NOMO-1 treated with dmso at 0.1 percent for 144 hours (cell line): Measurements from ENCODE around the gene CCDC142.

ENCODE experiments used
- DNase-seq: peaks from one replicate; lab custom pipeline; 2025; ENCODE audit not compliant: unreplicated experiment; lab: John Stamatoyannopoulos, UW

Gene CCDC142

DNA sequence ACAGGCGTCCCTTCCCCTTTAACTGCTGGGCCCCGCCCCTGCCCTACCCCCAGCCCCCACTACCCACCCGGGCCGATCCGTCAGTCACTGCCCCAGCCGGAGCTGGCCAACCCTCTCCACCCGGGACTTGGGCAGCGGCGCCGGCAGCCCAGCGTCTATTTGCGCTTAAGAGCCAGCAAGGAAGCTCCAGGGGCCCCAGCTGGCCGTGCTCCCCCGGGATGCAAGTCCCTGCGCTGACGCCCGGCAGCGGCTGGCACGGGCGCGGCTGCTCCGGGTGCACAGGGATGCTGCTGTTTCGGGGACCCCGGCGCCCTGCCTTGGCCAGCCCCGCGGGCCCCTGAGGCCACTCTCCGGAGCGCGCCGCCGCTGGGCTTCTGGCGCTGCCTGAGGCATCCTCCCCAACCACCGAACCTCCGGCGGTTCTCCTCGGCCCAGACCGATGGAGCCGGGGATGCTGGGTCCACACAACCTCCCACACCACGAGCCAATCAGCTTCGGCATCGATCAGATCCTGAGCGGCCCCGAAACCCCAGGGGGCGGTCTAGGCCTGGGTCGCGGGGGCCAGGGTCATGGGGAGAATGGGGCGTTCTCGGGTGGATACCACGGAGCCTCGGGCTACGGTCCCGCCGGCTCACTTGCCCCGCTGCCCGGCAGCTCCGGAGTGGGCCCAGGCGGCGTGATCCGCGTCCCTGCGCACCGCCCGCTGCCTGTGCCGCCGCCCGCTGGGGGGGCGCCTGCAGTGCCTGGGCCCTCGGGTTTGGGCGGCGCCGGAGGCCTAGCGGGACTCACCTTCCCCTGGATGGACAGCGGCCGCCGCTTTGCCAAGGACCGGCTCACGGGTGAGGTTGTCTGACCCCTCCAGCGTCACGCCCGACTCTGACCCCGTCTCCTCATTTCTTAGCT is 31.8 kb upstream of the CCDC142 start, which contains the start of gene TLX2:
Gene TLX2 (plus strand): TSS at position 83 of the 903 bp plus-strand sequence. CDS start 357 bp downstream, at position 440.
- DNase-seq, result no peak

DNA sequence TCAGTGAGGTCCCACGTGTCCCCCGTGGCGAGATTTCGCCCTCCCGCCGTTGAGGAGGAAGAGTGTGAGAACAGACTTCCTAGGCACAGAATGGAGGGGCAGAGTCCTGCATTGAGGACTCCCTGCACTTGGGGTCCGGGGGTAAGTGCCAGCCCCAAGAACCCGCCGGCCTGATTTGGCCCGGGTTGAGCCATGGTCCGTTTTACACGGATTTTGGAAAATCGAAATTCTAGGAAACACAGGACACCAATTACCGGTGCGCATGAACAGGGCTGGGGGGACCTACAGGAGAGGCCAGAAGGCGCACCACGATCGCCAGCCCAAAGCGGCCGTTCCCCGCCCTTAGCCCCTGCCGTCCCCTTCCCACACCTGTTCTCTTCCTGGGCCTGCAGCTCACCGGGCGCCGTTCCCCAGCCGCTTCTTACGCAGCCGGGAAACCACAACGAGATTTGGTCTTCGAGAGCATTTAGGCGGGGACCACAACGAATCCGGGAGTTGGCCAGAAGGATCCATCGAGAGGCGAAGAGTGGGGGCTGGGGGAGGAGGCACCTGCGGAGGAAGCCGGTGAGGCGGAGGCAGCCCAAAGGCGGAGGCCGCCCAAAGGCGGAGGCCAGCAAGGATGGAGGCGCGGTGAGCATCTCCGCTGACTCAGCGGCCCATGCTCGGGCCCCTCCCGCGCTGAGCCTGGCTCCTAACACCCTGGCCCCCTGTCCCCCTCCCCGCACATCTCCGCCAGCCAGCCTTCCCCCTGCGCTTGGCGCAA is 31.0 kb upstream of the CCDC142 start:
- no peak for DNase-seq

DNA sequence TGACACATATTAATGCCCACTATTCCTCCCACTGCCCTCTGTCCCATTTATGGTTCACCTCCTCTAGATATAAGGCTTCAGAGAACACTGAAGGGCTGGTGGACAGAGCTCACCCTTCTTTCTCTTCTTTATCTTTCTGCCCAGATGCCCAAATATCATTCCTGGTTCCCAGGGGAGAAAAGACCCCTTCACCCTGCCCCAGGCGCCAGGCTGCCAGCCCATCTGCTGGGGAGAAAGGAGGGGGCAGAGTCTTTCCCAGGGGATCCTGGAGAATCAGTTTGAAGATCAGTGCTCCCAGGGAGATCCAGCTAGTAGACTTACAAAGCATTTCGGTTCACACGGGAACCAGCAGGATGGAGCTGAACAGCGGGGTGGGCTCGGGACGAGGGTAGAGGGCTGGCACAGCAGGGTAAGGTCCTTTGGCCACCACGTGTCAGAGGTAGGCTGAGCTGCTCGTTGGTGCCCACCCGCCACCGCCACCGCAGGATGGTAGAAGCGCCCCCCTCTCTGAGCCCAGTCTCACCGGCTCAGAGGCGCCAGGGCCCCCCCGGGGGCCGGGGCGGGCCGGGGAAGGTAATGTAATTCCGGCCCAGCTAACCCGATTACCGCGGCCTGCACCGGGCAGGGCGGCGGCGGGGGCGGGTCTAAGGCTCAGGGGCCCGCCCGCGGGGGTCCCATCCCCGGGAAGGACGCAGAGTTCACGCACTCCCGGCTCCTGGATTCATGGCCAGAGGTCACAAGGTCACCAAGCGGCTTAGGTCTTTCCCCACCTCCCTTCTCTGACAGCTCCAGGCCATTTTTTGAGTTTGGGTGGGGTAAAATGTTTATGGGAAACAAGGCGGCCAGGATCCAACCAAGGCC is 30.2 kb upstream of the CCDC142 start:
- DNase-seq, result no peak

DNA sequence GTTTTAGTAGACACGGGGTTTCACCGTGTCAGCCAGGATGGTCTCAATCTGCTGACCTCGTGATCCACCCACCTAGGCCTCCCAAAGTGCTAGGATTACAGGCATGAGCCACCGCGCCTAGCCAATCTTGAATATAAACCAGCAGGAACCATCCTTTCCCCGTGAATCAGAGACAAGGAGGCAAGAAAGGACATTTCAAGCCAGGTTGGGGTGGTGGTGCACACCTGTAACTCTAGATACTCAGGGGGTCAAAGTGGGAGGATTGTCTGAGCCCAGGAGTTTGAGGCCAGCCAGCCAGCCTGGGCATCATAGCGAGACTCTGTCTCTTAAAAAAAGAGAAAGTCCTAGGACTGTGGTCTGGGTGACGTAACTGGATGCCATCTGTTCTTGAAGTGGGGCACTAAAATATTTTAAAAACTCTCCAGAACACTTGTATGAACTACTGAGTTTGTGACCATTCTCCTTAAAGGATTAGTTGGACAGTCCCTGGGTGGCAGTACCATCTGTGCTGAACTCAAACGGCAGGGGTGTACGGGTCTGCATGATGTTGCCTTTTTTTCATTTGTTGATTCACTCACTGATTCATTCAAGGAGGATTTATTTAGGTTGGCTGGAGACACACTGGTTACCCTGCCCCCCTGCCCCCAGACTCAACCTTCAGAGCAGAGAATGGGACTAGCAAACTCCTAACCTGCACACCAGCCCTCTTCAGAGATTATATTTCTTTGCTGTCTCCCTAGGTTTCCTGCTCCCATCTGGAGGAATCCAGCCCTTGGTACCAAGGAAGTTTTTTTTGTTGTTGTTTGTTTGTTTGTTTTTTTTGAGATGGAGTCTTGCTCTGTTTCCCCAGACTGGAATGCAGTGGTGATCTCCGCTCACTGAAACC is 28.5 kb upstream of the CCDC142 start:
- DNase-seq, result no peak

DNA sequence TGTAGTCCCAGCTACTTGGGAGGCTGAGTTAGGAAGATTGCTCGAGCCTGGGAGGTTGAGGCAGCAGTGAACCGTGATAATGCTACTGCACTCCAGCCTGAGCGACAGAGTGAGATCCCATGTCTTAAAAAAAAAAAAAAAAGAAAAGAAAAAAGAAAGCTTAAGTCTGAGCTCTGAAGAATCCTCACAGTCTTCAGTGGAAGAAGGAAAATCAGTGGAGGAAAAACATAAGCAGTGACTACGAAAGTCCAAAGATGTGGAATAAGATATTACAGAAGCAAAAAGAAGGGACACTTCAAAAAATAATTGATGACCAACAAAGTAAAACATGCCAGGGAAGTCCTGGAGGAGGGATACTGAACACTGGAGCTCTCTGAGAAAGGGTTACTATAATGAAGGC is 27.5 kb upstream of the CCDC142 start:
- no peak for DNase-seq

DNA sequence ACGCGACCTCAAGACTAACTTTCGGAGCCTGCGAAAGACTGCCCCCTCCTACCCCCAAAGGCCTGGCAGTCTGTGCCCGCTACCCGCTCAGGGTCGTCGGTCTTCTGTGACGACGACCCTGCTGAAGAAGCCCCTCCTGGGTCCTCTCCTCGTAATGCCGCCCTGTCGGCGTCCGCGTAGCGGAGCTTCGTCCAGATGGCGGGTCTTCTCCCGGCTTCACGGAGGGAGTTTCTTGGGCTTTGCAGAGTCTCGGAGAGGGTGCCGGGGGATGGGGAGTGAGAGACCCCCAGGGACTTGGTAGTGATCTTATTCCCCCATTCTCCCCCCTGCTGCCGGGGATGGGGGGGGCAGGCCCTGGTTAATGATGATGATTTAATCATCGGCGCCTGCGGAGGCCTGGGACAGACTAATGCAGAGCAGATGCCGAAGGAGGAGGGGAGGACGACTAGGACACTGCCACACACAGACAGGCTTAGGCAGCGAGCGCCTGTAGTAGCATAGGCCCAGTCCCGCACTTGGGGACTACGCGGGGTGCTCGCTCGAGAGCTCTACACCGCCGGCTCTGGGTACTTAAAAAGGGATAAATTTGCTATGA is 25.2 kb upstream of the CCDC142 start:
- DNase-seq, result no peak

DNA sequence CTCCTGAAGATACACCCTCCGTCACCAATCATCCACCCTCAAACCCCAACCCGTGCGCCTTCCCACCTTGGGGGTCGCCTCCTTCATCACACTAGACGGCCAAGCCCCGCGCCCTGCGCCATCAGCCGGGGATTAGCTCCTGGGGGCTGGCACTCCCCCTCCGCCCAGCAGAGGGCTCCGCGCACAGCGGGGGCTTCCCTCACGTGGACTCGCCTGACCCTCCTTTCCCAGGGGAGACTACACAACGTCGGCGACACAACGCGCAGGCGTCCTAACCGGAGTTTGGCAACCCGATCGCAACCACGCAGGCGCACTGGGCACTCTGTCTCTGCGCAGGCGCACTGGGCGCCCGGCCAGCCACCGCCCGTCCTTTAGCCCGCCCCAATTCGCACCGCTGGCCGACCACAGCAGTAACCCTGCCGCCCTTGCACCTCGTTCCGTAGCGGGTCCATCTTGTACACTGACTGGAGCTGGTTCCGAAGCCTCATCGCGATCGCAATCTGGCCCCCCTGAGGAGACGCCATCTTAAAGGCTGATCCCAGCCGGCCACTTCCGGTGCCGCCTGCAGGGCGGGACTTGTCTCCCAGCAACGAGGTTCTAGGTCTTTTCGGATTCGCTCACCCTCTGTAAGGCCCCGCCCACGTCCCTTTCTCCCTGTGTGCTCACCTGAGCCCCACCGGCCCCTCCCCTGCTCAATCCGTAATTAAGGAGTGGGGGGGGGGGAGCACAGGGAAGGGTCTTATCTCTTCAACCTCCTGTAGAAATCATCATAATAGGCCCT is 24.5 kb upstream of the CCDC142 start, which contains the start of gene PCGF1:
Gene PCGF1 (minus strand): TSS at position 551 of the 781 bp plus-strand sequence. CDS start 27 bp downstream, at position 524.
- peak; percentile 90 for DNase-seq

DNA sequence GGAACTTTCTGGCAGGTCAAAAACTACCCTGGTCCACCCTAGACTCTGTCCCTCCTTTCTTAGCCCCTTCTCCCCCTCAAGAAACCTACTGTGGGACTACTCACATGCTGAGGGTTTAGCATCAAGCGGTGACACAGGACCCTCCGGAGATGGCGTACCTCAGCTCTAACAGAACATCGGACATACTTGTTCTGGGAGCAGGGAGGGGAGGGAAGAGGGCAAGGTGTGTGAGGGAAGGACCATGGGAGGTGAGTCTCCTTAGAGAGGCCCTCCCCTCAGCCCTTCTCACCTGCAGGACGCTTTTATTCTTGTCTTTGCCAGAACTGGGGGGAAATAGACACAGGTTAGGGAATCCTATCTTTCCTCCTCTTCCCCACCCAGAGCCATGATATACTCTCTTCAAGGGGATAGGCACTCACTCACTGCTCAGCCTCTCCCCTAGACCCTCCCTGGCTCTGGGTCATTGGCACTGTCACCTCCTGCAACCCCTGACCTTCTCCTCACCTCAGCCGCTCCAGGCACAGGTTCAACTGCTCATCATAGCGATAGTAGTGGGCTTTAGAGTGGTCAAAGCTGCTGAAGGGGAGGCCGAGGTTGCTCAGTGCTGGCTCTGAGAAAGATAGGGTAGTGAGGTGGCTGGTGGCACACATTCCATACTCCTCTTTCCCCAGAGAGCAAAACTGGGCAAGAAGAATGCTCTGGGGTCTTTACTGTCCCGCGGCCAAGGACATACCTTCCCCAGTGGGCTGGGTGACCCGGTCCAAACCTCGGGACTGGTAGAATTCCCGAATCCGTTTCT is 22.8 kb upstream of the CCDC142 start:
- DNase-seq, result no peak

DNA sequence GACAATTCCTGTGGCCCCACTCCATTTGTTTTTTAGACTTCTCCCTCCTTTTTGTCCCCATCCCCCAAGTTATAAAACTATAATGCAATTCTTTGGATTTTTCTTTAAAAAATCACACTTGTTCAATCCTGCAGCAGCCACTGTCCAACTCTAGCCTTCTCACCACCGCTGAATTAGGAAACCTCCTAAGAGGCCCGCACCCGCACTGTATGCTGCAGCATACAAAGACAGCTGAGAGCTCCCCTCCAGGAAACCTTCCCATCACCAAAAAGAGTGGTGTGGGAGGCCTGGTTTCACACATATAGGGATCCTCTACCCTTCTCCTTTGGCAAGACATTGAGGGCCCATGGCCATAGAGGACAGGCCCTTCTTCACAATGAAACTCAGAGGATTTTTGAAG is 21.8 kb upstream of the CCDC142 start:
- no peak for DNase-seq

DNA sequence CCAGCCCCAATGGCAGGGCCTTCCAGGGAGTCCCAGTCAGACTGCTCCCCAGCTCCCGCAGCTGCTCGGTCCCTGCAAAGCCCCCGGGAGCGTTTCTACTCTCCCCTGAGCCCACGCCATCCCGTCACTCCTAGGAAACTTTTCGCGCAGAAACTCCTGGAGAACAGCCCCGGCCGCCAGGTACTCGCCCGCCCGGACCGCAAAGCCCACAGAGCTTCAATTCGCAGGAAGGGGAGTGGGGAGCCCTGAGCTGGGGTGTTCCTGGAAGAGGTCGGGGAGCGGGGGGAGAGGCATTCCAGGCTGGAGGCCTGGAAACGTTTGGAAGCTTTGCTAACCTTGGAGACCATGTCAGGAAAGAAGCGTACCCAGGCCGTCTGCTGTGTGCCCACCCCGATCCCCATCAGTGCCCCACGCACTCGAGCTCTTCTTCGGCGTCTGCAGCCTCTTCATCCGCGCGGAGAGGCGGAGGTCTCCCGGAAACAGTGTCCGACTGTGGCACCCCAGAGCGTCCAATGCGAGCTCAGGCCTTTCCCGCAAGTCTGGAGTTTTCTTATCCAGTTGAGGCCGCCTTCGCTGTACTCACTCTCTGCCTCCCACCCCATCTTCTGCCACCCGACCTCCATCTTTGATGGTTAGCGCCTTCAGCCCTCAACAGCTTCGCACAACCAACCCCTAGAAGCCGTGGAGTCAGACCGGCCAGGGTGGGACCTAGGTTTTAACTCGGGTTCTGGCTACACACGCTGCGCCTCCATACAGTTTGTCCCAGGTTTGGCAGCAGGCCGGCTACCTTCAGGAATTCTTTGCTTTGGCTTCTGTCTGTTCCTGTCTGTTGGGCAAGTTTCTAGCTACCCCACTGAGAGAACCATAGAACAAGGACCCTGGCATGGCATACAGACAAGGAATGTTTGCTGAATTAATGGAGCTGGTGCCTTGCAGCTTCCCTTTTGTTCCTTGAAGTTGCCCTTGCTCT is 21.0 kb upstream of the CCDC142 start:
- no peak for DNase-seq

DNA sequence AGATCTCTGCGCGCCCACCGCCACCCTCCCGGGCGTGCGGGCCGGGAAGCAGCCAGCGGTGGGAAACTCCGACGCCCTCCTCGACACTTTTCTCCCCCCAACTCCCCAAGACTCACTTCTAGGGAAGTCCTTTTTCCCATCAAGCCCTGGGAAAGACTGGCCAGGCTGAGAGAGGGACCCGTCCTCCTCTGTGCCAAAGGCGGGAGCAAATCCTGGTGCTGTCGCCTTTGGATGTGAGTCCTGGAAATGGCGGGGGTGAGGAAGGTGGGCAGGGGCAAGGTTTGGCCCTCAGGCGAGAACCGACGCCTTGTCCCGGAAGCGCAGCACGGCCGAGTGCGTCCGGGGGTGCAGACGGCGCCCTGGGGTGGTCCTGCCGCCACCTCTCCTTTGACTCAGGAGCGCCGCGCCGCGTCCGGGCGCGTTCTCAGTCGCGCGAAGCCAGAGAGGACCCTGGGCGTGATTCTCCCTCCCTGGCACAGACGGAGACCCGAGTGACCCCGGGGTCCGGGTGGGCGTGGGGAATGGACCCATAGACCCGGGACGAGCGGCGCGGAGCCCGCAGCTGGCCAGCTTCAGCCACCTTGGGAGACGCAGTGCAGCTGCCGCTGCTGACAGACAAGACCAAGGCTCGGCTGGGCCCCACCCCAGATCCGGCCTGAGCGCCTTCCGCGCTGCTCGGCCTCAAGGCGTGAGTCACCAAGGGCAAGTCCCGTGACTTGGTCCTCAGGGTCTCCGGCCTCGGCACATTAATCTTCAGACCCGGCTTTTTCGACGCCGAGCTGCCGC is 20.1 kb upstream of the CCDC142 start:
- peak; percentile 57 for DNase-seq

DNA sequence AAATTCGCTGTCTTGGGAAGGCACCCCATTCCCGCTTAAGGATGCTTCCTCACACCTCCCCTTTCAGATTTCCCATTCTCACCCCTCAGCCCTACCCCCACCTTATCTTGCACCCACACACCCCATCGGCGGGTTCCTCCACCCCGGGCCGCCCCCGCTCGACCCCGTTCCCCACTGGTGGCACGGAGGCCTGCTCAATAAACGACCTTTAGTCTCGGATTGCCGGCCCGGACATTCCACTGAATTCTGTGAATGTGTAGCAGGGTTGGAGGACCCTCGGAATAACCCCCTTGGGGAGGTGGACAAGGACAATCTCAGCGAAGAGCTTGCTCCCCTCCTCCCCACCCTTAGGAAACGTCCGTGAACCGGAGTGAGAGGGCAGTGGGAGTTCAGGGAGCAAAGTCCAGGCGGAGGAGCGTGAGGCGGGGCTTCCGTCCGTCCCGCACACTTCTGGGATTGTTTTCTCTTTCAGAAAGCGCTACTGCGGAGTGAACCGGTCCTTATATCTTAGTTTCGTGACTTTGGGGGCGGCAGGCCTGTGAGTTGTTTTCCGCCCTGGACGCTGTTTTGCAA is 19.4 kb upstream of the CCDC142 start:
- no peak for DNase-seq

DNA sequence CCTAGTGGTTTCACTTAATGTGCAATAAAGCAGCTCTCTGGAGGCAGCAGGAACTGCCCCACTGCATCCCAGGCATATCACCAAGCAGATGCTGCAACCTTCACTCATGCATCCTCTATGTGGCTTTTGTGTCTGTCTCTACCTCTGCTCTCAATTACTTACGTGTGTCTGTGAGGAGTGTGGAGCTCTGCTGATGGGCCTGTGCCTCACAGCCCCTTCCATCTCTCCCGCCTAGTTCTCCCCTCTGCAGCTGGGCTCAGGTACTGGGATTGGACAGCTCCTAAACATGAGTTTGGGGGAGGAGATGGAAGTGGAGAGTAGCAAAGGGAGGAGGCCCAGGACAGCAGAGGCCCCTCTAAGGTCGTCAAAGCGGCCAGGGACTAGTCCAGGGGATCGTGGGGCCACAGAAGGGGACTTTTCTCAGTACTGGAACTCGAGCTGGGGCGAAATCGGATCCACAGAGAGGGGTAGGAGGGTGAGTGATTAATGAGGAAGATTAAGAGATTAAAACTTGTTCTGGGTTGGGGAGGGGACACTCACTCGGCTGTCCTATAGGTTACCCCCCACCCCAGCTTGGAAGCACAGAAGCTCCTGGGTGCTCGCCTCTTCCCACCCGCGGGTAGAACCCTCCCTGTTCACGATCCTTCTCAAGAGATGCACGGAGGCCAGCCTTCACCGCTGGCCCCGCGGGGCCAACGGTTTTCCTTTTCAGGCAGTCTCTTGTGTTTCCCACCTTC is 18.7 kb upstream of the CCDC142 start:
- no peak for DNase-seq

DNA sequence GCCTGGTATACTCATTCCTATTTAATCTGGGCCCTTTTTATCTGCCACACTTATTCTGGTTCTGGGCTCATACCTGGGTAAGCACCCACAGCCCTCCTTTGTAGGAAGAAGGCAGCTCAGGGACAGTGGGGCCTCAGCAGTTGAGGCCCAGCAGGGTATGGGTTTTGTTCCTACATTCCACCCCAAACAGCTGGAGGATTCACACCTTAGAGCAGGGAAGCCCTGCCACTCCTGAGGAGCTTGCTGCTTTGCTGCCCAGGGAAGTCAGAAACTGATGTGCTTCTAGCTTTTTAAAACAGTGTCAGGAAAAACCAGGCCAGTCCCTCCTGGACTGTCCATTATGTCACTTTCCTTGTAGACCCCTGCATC is 17.8 kb upstream of the CCDC142 start:
- no peak for DNase-seq

DNA sequence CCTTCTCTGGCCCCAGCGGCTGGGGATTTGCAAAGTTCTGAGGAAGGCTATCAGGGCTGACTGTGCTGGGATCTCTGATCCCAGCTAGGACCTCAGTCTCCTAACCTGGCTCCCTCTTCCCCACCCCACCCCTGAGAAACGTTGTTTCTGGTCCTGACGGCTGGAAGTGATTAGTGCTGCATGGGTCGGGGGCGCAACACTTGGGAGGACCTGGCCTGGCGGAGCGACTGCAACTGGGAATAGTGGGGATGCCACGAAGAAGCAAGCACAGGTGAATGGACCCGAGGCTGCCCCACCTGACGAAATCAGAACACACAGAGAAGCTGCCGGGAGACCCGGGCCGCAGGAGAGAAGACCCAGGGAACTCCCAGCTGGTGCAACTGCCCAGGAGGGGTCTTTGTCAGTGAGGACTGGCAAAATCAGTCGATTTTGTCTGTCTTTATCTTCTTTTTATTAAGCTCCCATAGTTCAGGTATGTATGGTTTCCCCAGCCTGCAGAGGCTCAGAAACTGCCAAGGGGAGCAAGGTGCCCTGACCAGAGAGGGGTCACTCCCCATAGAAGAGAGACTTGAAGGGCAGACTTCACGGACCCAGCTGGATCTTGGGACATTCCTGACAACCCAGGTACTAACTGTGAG is 17.3 kb upstream of the CCDC142 start:
- no peak for DNase-seq
